Measurements from ENCODE around the gene EFEMP1.

EFEMP1 gene

DNA sequence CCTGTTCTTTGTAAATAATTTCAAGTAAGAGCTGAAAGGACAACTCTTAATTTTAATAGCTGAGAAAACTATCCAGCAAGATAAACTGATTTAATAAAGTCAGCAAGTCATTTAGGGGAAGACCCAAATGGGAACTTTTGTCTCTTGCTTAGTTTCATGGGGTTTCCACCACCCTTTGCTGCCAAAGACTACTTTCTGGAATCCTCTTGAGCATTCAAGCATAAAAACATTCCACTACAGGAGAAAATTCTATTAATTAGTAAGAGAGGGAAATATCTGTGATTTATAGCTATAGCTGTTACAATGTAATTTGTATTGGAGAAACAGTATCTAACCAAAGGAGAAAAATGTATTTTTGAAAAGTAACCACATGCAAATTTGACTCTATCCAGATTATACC, 20.6 kb downstream of the EFEMP1 start:
- TF ChIP-seq, protein P1, sequence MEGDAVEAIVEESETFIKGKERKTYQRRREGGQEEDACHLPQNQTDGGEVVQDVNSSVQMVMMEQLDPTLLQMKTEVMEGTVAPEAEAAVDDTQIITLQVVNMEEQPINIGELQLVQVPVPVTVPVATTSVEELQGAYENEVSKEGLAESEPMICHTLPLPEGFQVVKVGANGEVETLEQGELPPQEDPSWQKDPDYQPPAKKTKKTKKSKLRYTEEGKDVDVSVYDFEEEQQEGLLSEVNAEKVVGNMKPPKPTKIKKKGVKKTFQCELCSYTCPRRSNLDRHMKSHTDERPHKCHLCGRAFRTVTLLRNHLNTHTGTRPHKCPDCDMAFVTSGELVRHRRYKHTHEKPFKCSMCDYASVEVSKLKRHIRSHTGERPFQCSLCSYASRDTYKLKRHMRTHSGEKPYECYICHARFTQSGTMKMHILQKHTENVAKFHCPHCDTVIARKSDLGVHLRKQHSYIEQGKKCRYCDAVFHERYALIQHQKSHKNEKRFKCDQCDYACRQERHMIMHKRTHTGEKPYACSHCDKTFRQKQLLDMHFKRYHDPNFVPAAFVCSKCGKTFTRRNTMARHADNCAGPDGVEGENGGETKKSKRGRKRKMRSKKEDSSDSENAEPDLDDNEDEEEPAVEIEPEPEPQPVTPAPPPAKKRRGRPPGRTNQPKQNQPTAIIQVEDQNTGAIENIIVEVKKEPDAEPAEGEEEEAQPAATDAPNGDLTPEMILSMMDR (IDR thresholded peaks at IDR 0.05; ENCODE audit: low read depth, low read length, missing control alignments), result no peak
- H3K4me3 ChIP-seq (replicated peaks; ENCODE audit: low read depth, low read length), result no peak overlapping the region
- no peak for DNase-seq (ENCODE audit: extremely low read depth, low read depth)

DNA sequence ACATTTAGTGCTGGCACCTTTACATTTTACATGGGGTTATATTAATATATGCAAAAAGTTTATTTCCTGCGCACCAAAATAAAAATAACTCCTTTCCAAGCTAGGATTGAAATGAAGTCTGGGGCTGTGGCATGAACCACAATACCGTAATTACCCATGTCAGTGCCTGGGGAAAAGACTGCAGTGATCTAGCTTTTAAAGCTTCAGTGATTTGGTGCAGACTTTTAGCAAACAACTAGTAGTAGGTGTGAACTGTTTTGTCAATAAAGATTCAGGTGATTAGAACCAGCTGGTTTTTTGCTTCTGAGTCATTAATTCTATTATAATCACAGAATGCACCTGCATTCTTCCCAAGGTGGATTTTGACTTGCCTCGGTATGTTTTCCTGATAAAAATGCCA, 21.2 kb downstream of the EFEMP1 start:
- TF ChIP-seq, protein P1 (IDR thresholded peaks at IDR 0.05; ENCODE audit: low read depth, low read length, missing control alignments), result no peak
- no peak overlapping the region for H3K4me3 ChIP-seq (replicated peaks; ENCODE audit: low read depth, low read length)
- DNase-seq (ENCODE audit: extremely low read depth, low read depth), result no peak

DNA sequence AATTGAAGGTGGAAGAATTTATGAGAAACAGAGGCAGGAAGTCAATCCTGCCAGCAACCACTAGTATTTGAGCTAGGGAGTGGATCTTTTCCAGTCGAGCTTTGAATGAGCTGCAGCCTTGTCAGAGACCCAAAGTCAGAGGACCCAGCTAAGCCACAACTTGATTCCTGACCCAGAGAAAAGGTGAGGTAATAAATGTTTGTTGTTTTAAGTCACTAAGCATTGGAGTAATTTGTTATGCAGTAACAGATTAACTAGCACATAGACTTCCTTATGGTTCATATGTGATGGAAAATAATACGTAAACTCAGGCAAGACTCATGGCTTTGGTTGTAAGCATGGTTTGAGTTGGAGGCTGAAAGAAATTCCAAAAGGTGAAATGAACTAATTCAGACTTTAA, 21.6 kb downstream of the EFEMP1 start:
- DNase-seq (ENCODE audit: extremely low read depth, low read depth), result no peak
- TF ChIP-seq, protein P1 (IDR thresholded peaks at IDR 0.05; ENCODE audit: low read depth, low read length, missing control alignments), result no peak
- H3K4me3 ChIP-seq (replicated peaks; ENCODE audit: low read depth, low read length), result no peak overlapping the region

DNA sequence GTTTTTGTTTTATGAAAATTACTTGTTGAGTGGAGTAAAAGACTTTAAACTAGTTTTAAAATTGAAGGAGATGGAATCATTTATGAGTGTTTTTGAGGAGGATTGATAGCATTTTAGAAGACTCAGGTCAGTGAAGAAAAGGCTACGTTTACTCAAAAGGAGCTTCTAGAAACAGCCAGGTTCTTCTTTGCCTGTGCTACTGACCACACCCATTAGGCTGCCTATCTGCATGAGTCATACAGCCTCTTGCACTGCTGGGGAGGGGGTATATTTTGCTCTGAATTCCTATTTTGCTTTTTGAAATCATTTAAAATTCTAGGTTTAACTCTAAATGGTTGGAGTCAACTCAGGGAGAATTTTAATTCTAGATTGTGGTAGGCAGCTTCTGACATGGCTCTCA, 22.3 kb downstream of the EFEMP1 start:
- TF ChIP-seq, protein P1 (IDR thresholded peaks at IDR 0.05; ENCODE audit: low read depth, low read length, missing control alignments), result no peak
- DNase-seq (ENCODE audit: extremely low read depth, low read depth), result no peak
- no peak overlapping the region for H3K4me3 ChIP-seq (replicated peaks; ENCODE audit: low read depth, low read length)

DNA sequence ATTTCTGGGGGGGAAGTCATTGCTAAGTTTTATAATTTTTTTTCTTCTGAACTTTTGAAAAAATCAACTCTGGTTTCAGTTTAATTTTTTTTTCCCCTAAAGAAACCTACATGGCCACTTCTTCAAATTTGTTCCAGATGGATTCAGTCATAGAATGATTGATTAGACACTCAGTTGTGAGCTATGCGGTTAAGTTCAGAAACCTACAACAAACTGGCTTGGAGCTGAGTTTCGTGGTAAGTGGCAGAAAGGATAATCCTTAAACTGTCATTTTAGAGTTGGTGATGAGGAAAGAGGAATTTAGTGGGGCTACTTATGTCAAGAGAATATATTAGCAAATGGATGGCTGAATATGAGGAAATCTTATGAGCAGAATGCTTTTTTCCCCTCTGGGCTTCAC, 23.7 kb downstream of the EFEMP1 start:
- peak; percentile 50 for DNase-seq (ENCODE audit: extremely low read depth, low read depth)
- TF ChIP-seq, protein P1 (IDR thresholded peaks at IDR 0.05; ENCODE audit: low read depth, low read length, missing control alignments), result no peak
- H3K4me3 ChIP-seq (replicated peaks; ENCODE audit: low read depth, low read length), result no peak overlapping the region

DNA sequence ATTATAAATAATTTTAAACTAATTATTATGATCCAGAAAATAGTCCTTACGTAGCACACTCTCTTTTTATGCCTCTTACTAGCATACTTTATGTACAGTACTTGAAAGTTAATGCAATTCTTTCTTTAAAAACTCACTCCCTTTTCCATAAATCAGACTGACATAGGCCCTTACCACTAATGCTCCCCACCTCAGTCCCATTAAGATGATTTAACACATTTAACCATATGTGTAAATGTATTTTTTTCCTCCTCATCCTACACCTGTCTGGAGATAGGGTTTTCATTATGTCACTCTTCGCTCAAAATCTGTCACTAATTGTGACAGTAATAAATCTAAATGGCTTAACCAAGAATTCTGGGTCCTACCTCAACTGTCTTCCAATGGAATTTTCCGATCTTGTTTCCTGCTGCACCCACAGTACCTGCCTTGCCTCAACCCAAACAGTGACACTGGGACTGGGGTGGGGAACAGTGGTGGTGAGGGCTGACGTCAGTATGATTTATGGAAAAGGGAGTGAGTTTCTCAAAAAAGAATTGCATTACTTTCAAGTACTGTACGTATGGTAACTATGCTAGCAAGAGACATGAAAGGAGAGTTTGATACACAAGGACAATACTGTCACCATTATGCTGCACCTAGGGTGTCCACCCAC, 25.1 kb downstream of the EFEMP1 start:
- no peak for DNase-seq (ENCODE audit: extremely low read depth, low read depth)
- H3K4me3 ChIP-seq (replicated peaks; ENCODE audit: low read depth, low read length), result no peak overlapping the region
- TF ChIP-seq, protein P1 (IDR thresholded peaks at IDR 0.05; ENCODE audit: low read depth, low read length, missing control alignments), result no peak

DNA sequence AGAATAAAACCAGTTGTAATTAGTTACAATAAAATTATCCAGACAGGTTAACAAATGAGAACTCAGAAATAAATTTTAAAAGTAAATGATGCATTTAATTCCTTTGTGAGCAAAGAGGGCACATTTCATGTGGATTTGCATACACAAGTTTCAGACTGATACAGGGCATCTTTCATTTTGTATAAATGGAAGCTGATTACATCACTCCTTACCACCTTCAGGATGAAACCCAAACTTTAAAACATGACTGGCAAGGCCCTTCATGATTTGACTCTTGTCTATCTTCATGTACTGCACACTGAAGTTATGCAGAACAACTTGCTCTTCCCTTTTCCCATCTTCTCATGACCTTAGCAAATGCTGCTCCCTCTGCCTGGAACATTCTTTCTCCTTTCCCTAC, 26.9 kb downstream of the EFEMP1 start:
- DNase-seq (ENCODE audit: extremely low read depth, low read depth), result no peak
- TF ChIP-seq, protein P1 (IDR thresholded peaks at IDR 0.05; ENCODE audit: low read depth, low read length, missing control alignments), result no peak
- no peak overlapping the region for H3K4me3 ChIP-seq (replicated peaks; ENCODE audit: low read depth, low read length)
